ENCODE measurements around the gene TMEM109. TPM values are rescaled to one million over a fixed set of nuclear protein-coding genes. Genes with fewer than 3 reads are reported as not detected.

Gene TMEM109
- total RNA-seq, 1 donor, result 44.1 TPM

GRCh38 chr11:60964801-60965200 lies 50.8 kb downstream of the TMEM109 start:
- DNase-seq (ENCODE audit: low read depth), result no peak
- TF ChIP-seq, protein P1, sequence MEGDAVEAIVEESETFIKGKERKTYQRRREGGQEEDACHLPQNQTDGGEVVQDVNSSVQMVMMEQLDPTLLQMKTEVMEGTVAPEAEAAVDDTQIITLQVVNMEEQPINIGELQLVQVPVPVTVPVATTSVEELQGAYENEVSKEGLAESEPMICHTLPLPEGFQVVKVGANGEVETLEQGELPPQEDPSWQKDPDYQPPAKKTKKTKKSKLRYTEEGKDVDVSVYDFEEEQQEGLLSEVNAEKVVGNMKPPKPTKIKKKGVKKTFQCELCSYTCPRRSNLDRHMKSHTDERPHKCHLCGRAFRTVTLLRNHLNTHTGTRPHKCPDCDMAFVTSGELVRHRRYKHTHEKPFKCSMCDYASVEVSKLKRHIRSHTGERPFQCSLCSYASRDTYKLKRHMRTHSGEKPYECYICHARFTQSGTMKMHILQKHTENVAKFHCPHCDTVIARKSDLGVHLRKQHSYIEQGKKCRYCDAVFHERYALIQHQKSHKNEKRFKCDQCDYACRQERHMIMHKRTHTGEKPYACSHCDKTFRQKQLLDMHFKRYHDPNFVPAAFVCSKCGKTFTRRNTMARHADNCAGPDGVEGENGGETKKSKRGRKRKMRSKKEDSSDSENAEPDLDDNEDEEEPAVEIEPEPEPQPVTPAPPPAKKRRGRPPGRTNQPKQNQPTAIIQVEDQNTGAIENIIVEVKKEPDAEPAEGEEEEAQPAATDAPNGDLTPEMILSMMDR (IDR thresholded peaks at IDR 0.05; ENCODE audit: insufficient read depth, low read length), result no peak
- no peak overlapping the region for H3K4me3 ChIP-seq (ENCODE audit: low read depth, low read length)

- no peak for DNase-seq (ENCODE audit: low read depth)
Measured at GRCh38 chr11:60966890-60967289, 52.9 kb downstream of the TMEM109 start.

GRCh38 chr11:60968223-60968622 lies 54.3 kb downstream of the TMEM109 start:
- no peak overlapping the region for H3K4me3 ChIP-seq (ENCODE audit: low read depth, low read length)
- DNase-seq (ENCODE audit: low read depth), result no peak
- TF ChIP-seq, protein P1 (IDR thresholded peaks at IDR 0.05; ENCODE audit: insufficient read depth, low read length), result no peak

More at GRCh38 chr11:60966890-60967289, 52.9 kb downstream of the TMEM109 start:
- no peak overlapping the region for H3K4me3 ChIP-seq (ENCODE audit: low read depth, low read length)
- TF ChIP-seq, protein P1 (IDR thresholded peaks at IDR 0.05; ENCODE audit: insufficient read depth, low read length), result no peak

DNA sequence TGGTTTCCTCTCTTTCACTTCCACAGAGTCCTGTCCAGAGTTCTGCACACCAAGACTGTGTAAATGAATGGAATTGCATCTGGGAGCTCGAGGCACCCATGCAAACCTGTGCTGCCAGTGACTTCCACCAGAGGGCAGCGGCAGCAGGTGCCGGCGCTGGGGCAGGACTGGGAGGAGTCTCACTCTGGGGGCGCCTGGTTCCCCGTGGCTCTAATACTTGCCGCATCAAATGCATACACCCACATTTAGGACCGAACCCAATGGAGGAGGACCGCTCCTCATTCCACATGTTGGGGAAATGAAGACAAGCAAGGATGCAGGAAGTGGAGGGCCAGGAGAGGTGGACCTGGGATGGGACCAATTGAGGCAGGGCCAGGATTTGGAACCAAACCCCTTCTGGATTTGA lies 56.4 kb downstream of the TMEM109 start:
- TF ChIP-seq, protein P1 (IDR thresholded peaks at IDR 0.05; ENCODE audit: insufficient read depth, low read length), result peak; percentile 86
- H3K4me3 ChIP-seq (ENCODE audit: low read depth, low read length), result no peak overlapping the region
- peak; percentile 28 for DNase-seq (ENCODE audit: low read depth)

- H3K4me3 ChIP-seq (ENCODE audit: low read depth, low read length), result no peak overlapping the region
- no peak for DNase-seq (ENCODE audit: low read depth)
- TF ChIP-seq, protein P1 (IDR thresholded peaks at IDR 0.05; ENCODE audit: insufficient read depth, low read length), result no peak
Measured at GRCh38 chr11:60970890-60971289, 56.9 kb downstream of the TMEM109 start.

DNA sequence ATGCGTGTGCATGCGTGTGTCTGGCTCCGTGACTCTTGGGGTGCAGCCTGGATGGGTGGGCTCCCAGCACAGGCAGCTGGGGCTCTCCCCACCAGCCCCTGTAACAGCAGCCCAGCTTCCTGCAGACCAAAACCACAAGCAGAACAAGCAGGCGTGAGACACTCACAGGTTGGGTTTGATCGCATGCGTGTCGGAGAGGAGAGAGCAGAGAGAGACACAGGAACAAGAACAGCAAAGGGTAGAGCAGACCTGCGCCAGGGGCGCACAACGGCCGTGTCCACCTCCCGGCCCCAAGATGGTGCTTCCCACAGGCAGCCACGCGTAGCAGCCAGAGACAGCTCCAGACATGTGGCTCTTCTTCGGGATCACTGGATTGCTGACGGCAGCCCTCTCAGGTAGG lies 57.6 kb downstream of the TMEM109 start, which contains the start of gene CD6:
TSS of gene CD6 (plus strand) at position 161 of the 400 bp plus-strand sequence. CDS start at position 347, 186 bp downstream.
- no peak for DNase-seq (ENCODE audit: low read depth)
- TF ChIP-seq, protein P1 (IDR thresholded peaks at IDR 0.05; ENCODE audit: insufficient read depth, low read length), result no peak
- no peak within 1 kb of the TSS for H3K4me3 ChIP-seq (ENCODE audit: low read depth, low read length)
